ENCODE data around the gene NUBP2. TPM values are rescaled to one million over a fixed set of nuclear protein-coding genes. Genes with fewer than 3 reads are reported as not detected.

The NUBP2 gene
- total RNA-seq, 2 experiments from 2014 or later, result 40.8 to 43.5 TPM

DNA sequence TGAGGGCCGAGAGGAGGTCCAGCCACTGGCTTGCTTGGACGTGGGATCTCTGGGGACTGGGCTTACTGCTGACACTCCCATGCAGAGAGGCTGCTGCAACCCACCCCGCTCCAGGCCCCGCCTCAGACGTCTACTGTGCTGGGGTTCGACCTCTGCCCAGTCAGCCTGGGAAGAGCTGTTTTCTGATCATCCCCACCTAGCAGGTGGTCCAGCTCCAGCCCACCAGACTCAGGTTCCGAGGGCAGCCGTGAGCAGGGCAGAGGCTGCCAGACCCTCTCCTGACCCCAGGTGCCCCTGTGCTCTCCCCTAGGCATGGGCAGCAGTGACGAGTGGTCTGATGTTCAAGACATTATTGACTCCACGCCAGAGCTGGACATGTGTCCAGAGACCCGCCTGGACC is 34.8 kb upstream of the NUBP2 start:
- Mint-ChIP-seq H3K4me3 (no peak overlapping the region), H3K27me3 (no peaks in the 10 kb centered on the region), H3K27ac (no peak overlapping the region), H3K4me1 (no peaks in the 10 kb centered on the region), H3K36me3 (ENCODE audit: low read depth) (peaks cover 15% of the 10 kb centered on the region), H3K9me3 (no peaks in the 10 kb centered on the region)
- CTCF ChIA-PET, result no interaction called here
- no peak for DNase-seq
- POLR2A ChIA-PET, result no interaction called here

DNA sequence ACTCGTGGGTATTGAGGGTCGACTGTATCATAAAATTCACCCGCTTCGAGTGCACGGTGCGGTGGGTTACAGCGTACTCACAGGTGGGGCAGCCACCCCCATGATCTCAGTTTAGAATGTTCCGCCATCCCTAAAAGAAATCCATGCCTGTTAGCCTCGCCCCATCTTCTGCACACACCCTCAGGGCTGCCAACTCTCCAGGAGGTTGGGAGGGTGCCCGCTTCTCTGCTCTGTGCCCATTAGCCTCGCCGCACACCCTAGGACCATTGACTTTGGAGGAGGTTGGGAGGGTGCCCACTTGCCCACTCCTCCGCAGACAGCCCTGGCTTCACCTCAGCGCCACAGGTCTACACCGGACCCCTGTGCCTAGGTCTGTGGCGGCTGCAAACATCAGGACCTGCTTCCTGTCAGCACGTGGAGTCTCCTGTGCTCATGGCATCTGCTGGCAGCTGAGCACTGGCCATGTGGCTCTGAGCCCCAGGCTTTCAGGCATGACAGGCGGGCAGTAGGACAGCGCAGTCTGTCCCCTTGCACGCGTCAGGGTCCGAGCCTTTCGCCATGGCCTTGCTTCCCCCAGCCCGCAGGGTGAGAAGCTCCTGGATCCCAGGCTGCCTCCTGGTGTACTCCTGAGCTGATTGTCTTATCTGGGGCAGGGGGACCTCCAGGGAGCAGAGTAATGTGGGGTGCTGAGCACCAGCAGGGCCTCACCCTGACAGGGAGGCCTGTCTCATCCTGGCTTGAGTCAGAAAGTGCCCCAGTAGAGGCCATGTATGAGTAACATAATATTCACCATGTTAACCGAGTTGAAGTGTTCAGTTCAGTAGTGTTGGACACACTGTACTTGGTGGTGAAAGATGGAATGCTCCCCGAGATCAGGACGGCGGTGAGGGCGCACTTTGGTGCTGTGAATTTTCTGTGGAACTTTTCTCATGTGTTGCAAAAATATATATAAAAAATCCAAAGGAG is 33.3 kb upstream of the NUBP2 start:
- H3K27me3 Mint-ChIP-seq, result no peaks in the 10 kb centered on the region
- no peak for DNase-seq
- POLR2A ChIA-PET, result no interaction called here
- no peaks in the 10 kb centered on the region for H3K9me3 Mint-ChIP-seq
- CTCF ChIA-PET, result no interaction called here
- no peaks in the 10 kb centered on the region for H3K4me1 Mint-ChIP-seq
- peaks cover 17% of the 10 kb centered on the region for H3K36me3 Mint-ChIP-seq (ENCODE audit: low read depth)
- H3K27ac Mint-ChIP-seq, result no peak overlapping the region
- no peak overlapping the region for H3K4me3 Mint-ChIP-seq

- Mint-ChIP-seq H3K36me3 (ENCODE audit: low read depth) (peaks cover 20% of the 10 kb centered on the region), H3K27ac (no peak overlapping the region), H3K9me3 (no peaks in the 10 kb centered on the region), H3K4me3 (no peak overlapping the region), H3K27me3 (no peaks in the 10 kb centered on the region), H3K4me1 (peaks cover 10% of the 10 kb centered on the region)
- ChIA-PET POLR2A (no interaction called here), CTCF (no interaction called here)
- no peak for DNase-seq
Measured at GRCh38 chr16:1751946-1752345, 30.8 kb upstream of the NUBP2 start.

DNA sequence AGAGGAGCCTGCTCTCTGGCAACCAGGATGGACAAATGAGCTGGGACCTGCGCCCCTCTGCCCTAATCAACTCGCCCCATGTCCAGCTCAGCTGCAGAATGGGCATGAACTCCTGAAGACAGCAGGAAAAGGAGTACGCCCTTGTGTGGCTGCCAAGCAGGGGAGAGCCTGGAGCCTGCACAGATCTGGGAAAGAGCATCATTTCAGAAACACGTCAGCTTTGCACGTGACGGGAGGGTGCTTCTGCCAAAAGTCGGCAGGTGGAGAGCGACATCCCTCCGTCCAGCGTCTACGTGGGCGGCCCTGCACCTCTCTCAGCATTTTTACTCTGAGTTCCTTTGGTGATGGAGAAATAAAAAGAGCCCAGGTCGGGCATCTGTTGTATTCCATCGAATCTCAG is 29.9 kb upstream of the NUBP2 start:
- ChIA-PET CTCF (no interaction called here), POLR2A (no interaction called here)

GRCh38 chr16:1754204-1754603 is 28.6 kb upstream of the NUBP2 start:
- H3K4me3 Mint-ChIP-seq, result no peak overlapping the region
- no peak overlapping the region for H3K27ac Mint-ChIP-seq
- H3K27me3 Mint-ChIP-seq, result no peaks in the 10 kb centered on the region
- no peak for DNase-seq
- H3K36me3 Mint-ChIP-seq (ENCODE audit: low read depth), result peaks cover 15% of the 10 kb centered on the region
- peaks cover 24% of the 10 kb centered on the region for H3K4me1 Mint-ChIP-seq
- POLR2A ChIA-PET, result no interaction called here
- CTCF ChIA-PET, result no interaction called here
- no peaks in the 10 kb centered on the region for H3K9me3 Mint-ChIP-seq

More for the DNA sequence above, 29.9 kb upstream of the NUBP2 start:
- no peak for DNase-seq
- Mint-ChIP-seq H3K4me3 (no peak overlapping the region), H3K4me1 (peaks cover 19% of the 10 kb centered on the region), H3K36me3 (ENCODE audit: low read depth) (peaks cover 20% of the 10 kb centered on the region), H3K27ac (no peak overlapping the region), H3K9me3 (no peaks in the 10 kb centered on the region), H3K27me3 (no peaks in the 10 kb centered on the region)

DNA sequence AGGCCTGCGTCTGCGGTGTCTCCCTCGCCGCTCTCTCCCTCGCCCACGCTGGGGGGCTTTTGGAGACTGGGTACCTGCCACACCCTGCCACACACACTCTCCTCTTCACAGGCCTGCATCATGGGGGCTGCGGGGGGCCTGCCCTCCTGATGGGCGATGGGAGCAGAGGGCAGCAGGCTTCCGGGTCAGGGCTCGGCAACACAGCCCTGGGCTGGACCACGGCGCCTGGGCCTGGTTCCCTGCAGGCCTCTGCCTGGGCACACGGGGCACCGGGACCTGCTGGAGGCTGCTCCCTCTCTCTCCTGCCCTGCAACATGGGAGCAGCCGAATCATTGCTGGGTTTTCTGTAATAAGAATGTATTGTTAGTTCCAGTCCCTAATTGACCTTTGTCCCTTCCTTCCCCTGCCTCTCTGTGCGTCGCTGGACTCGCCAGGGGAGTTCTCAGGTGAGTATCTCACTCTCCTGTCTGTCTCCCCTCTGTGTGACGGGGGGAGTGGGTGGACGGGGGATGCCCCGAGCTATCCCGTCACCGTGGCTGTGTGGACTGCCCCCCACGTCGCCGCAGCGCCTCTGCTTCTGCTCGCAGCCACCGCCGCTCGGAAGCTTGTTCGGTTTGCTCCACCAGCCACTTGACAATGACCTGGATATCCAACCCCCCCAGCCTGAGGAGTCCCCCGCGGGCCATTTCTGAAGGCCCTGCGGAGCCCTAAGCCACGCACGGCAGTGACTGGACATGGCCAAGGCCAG is 24.9 kb upstream of the NUBP2 start:
- Mint-ChIP-seq H3K27ac (peak overlapping the region; percentile 83), H3K4me3 (no peak overlapping the region), H3K36me3 (ENCODE audit: low read depth) (peaks cover 12% of the 10 kb centered on the region), H3K27me3 (no peaks in the 10 kb centered on the region), H3K4me1 (peaks cover 24% of the 10 kb centered on the region), H3K9me3 (no peaks in the 10 kb centered on the region)
- ChIA-PET CTCF (no interaction called here), POLR2A (no interaction called here)
- DNase-seq, result no peak

DNA sequence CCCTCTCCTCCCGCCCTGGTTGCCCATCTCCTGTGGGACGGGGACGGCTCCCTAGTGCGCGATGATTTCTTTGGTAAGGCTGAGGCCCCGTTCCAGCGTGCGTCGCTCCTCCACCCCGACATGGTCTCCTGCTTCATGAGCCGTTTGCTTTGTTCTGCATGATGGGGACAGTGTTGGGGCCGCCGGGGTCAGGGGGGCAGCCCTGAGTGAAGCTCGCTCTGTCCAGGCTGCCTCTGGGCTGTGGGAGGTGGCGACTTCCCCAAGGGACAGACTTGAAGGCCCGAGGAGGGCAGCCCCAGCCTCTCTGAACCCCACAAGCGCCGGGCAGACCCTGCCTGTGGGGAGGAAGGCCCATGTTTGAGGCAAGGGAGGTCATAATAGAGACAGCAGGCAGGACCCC is 23.8 kb upstream of the NUBP2 start:
- CTCF ChIA-PET, result no interaction called here
- H3K36me3 Mint-ChIP-seq (ENCODE audit: low read depth), result peaks cover 10% of the 10 kb centered on the region
- POLR2A ChIA-PET, result no interaction called here

DNA sequence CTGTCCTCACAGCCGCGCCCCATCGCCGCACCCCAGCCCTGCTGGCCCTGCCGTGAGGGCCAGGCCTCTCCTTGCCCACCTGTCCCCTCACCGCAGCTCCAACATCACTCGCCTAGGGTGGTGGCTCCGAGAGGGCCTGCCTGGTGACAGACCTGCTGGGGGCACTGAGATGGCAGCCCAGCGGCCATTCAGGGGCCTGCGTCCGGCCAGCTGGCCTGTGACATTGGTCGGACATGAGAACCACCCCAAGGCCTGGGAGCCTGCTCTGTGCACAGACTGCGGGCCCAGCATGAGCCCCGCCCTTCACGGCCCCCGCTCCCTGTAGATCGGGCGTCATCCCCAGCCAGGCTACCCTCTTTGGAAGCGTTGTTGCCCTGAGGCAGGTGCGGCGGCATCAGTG is 23.2 kb upstream of the NUBP2 start:
- Mint-ChIP-seq H3K9me3 (no peaks in the 10 kb centered on the region), H3K27ac (no peak overlapping the region), H3K4me3 (no peak overlapping the region), H3K27me3 (no peaks in the 10 kb centered on the region), H3K4me1 (peaks cover 24% of the 10 kb centered on the region), H3K36me3 (ENCODE audit: low read depth) (peaks cover 10% of the 10 kb centered on the region)
- DNase-seq, result no peak
- CTCF ChIA-PET, result no interaction called here
- POLR2A ChIA-PET, result interaction anchor here (1.3 kb wide), 1 partner anchor 13 kb away, joined by 10 read pairs; the partner anchor contains the start of genes EME2, MRPS34 and NME3

More for the DNA sequence above, 23.8 kb upstream of the NUBP2 start:
- Mint-ChIP-seq H3K9me3 (no peaks in the 10 kb centered on the region), H3K4me3 (no peak overlapping the region), H3K27ac (peak overlapping the region; percentile 26), H3K4me1 (peaks cover 24% of the 10 kb centered on the region), H3K27me3 (no peaks in the 10 kb centered on the region)
- DNase-seq, result no peak

- Mint-ChIP-seq H3K27me3 (no peaks in the 10 kb centered on the region), H3K27ac (no peak overlapping the region), H3K4me3 (no peak overlapping the region), H3K9me3 (no peaks in the 10 kb centered on the region), H3K36me3 (ENCODE audit: low read depth) (peaks cover 7% of the 10 kb centered on the region), H3K4me1 (peaks cover 20% of the 10 kb centered on the region)
- no peak for DNase-seq
- POLR2A ChIA-PET, result interaction anchor here (1.3 kb wide), 1 partner anchor 12 kb away, joined by 10 read pairs; the partner anchor contains the start of genes EME2, MRPS34 and NME3
- CTCF ChIA-PET, result no interaction called here
Measured at GRCh38 chr16:1760911-1761310, 21.8 kb upstream of the NUBP2 start.

DNA sequence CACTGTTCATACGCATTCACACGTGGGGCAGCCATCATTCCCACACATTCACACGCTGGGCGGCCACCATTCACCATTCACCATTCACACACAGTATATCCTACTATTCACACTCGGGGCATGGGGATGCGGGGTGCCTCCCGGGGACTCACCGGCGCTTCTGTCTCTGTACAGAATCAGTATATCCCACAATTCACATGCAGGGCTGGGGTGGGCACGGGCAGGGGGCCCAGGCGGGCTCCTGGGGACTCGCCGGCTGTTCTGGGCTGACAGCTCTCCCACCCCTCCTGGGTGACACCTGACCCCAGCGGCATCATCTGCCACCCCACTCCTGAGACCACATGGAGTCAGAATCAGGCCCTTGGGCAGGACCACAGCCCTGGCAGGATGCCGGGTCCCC is 21.0 kb upstream of the NUBP2 start:
- ChIA-PET POLR2A (no interaction called here), CTCF (no interaction called here)
- peaks cover 17% of the 10 kb centered on the region for H3K4me1 Mint-ChIP-seq
- no peak for DNase-seq
- H3K27ac Mint-ChIP-seq, result no peak overlapping the region
- H3K4me3 Mint-ChIP-seq, result no peak overlapping the region
- H3K9me3 Mint-ChIP-seq, result no peaks in the 10 kb centered on the region
- H3K36me3 Mint-ChIP-seq (ENCODE audit: low read depth), result peaks cover 7% of the 10 kb centered on the region
- no peaks in the 10 kb centered on the region for H3K27me3 Mint-ChIP-seq

GRCh38 chr16:1762196-1762878 is 20.4 kb upstream of the NUBP2 start:
- Mint-ChIP-seq H3K9me3 (no peaks in the 10 kb centered on the region), H3K27me3 (no peaks in the 10 kb centered on the region), H3K27ac (no peak overlapping the region), H3K4me3 (no peak overlapping the region), H3K36me3 (ENCODE audit: low read depth) (peaks cover 10% of the 10 kb centered on the region), H3K4me1 (peaks cover 11% of the 10 kb centered on the region)
- CTCF ChIA-PET, result no interaction called here
- POLR2A ChIA-PET, result no interaction called here
- DNase-seq, result no peak

DNA sequence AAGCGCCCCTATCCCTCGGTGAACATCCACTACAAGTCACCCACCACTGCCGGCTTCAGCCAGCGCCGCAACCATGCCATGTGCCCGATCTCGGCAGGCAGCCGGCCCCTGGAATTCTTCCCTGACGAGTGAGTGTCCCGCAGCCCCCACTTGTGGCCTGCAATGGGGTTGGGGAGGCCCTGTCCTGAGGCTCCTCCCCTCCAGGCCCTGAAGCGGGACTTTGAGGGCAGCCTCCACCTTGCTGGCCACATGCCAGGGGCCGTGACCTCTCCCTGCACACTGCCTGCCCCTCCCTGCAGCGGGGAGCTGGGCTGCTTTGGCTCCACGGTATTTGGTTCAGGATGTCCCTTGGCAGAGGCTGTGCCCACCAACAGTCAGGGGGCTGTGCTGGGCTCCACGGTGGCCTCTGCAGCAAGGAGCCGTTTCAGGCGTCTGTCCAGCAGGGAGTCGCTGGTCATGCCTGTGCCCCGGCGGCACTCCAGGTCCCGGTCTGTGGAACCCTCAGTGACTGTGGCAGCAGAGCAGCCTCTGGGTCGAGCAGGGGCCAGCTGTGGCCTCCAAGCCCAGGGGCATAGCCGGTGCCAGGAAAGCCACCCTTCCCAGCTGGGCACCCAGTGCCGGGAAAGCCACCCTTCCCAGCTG is 19.8 kb upstream of the NUBP2 start:
- no peak for DNase-seq
- Mint-ChIP-seq H3K27me3 (no peaks in the 10 kb centered on the region), H3K9me3 (no peaks in the 10 kb centered on the region), H3K4me3 (no peak overlapping the region), H3K27ac (no peak overlapping the region), H3K36me3 (ENCODE audit: low read depth) (peaks cover 12% of the 10 kb centered on the region), H3K4me1 (peaks cover 4% of the 10 kb centered on the region)
- CTCF ChIA-PET, result no interaction called here
- POLR2A ChIA-PET, result no interaction called here

Data from activated CD4-positive, alpha-beta memory T cell treated with anti-CD3 and anti-CD28 coated beads, Interleukin-2, amount 10 ng/mL, durations not matched to agents 7 days and 5 days (primary cell).